Brain microvascular endothelial cell (primary cell): ENCODE results near the gene ABCA2.

Experiments used
- DNase-seq: peaks from one replicate; pipeline ENCODE4 v3.0.0-alpha.2; 2020
- H3K27ac ChIP-seq: fragments of 250-450 bp; sonication (Bioruptor Pico); 2 replicates; pipeline ENCODE4 v1.5.1; 2020; ENCODE audit warnings: mild to moderate bottlenecking, moderate library complexity
- H3K27me3 ChIP-seq: fragments of 250-450 bp; sonication (Bioruptor Pico); replicated peaks from 2 replicates; pipeline ENCODE4 v1.5.1; 2020; ENCODE audit warnings: mild to moderate bottlenecking
- H3K36me3 ChIP-seq: fragments of 250-450 bp; sonication (Bioruptor Pico); replicated peaks from 2 replicates; pipeline ENCODE4 v1.5.1; 2020; ENCODE audit warnings: mild to moderate bottlenecking
- H3K4me3 ChIP-seq: 2 replicates; pipeline ENCODE4 v1.5.1; 2011; ENCODE audit warnings: low read depth, mild to moderate bottlenecking, control low read depth, low read length, moderate library complexity
- CTCF ChIP-seq: IDR thresholded peaks from 2 replicates; pipeline ENCODE4 v1.5.1; 2011; ENCODE audit warnings: low read depth, mild to moderate bottlenecking, moderate library complexity, low read length, control low read depth, inconsistent platforms; ENCODE audit errors: missing control alignments
- in situ Hi-C: cut with HindIII; loops from 2 replicates; pipeline ENCODE4 v1.10.0; 2017; ENCODE audit warnings: low sequenced_read_pairs, low pct_ligation_motif_present

The ABCA2 gene

GRCh38 chr9:136992819-136993369 lies 35.1 kb downstream of the ABCA2 start:
- peak overlapping the region; percentile 65 for H3K4me3 ChIP-seq
- in situ Hi-C loops: no loop called here
- no peaks in the 10 kb centered on the region for H3K36me3 ChIP-seq
- DNase-seq: no peak
- H3K27ac ChIP-seq: no peak overlapping the region
- TF ChIP-seq CTCF: no peak
- no peaks in the 10 kb centered on the region for H3K27me3 ChIP-seq

GRCh38 chr9:136991993-136992818 lies 35.8 kb downstream of the ABCA2 start, which contains the start of gene PAXX:
PAXX (plus strand) TSS chr9:136992422; CDS start chr9:136992444, 22 bp downstream.
- peak; percentile 72 for DNase-seq
- peak within 1 kb of the TSS; percentile 65 for H3K4me3 ChIP-seq
- in situ Hi-C loops: no loop called here
- peak within 1 kb of the TSS; percentile 53 for H3K27ac ChIP-seq
- H3K36me3 ChIP-seq: no peaks in the 10 kb centered on the region
- H3K27me3 ChIP-seq: no peaks in the 10 kb centered on the region
- TF ChIP-seq CTCF: no peak

- H3K36me3 ChIP-seq: no peaks in the 10 kb centered on the region
- TF ChIP-seq CTCF: no peak
- no peak overlapping the region for H3K4me3 ChIP-seq
- DNase-seq: no peak
- no peak overlapping the region for H3K27ac ChIP-seq
- in situ Hi-C loops: no loop called here
- H3K27me3 ChIP-seq: peaks cover 11% of the 10 kb centered on the region
Observed at GRCh38 chr9:136990242-136990911, 37.7 kb downstream of the ABCA2 start.

- in situ Hi-C loops: no loop called here
- DNase-seq: no peak
- H3K27me3 ChIP-seq: peaks cover 23% of the 10 kb centered on the region
Observed at GRCh38 chr9:136988872-136989271, 39.2 kb downstream of the ABCA2 start.

GRCh38 chr9:136985853-136986252 lies 42.2 kb downstream of the ABCA2 start:
- DNase-seq: no peak
- Histone ChIP-seq H3K4me3 (no peak overlapping the region), H3K27ac (no peak overlapping the region), H3K27me3 (peaks cover 23% of the 10 kb centered on the region), H3K36me3 (no peaks in the 10 kb centered on the region)
- TF ChIP-seq CTCF: no peak
- in situ Hi-C loops: no loop called here

More at GRCh38 chr9:136988872-136989271, 39.2 kb downstream of the ABCA2 start:
- H3K27ac ChIP-seq: no peak overlapping the region
- H3K4me3 ChIP-seq: no peak overlapping the region
- no peak for TF ChIP-seq CTCF
- no peaks in the 10 kb centered on the region for H3K36me3 ChIP-seq
